NCI-H2196 treated with DMSO at 0.1 percent for 48 hours (cell line): ENCODE results near the gene PLD1.
A peak's percentile ranks its signal among the peaks of the same experiment; 100 is the strongest.
"Not testable (repeated sequence)": the region's sequence is repeated elsewhere in the genome, so short reads cannot be mapped to it uniquely, and the experiment has no call there.

ENCODE experiments used
- DNase-seq: peaks from one replicate; lab custom pipeline; 2025; ENCODE audit not compliant: unreplicated experiment; lab: John Stamatoyannopoulos, UW

Gene PLD1

DNA sequence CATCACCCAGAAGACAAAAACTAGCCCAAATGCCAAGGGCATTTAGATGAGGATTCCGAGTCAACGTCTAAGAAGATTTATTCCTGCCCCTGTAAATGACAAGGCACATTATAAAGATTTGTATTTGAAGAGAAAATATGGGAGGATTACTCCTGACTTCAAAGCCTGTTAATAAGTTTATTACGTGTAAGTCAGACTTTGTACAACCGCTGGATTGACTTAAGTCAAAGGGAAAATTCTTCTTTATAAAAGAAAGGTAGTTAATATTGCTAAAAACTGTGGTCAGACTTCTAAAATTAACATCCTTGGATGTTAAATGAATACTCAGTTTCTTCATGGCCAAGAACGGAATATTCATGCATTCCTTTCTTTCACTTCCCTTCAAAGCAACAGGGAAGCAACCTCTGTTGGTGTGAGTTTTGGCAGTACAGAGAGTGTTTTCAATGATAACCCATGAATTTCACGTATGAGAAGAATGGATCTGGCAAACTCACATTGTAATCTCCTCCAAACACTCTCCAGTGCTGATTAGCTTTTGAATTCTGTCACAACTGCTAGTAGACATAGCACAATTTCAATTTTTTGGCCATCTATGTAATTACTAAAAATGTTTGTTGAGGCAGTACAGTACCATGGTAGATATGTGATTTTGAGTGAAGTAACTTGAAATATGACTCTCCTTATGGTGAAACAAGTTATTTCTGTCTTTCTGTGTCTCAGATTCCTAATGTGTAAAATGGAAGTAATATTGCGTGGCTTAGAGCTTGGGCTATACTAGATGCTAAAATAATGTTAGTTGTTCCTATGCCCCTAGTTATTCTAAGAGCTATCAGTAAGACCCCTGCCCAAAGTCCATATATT lies 62.0 kb downstream of the PLD1 start:
- no peak for DNase-seq

DNA sequence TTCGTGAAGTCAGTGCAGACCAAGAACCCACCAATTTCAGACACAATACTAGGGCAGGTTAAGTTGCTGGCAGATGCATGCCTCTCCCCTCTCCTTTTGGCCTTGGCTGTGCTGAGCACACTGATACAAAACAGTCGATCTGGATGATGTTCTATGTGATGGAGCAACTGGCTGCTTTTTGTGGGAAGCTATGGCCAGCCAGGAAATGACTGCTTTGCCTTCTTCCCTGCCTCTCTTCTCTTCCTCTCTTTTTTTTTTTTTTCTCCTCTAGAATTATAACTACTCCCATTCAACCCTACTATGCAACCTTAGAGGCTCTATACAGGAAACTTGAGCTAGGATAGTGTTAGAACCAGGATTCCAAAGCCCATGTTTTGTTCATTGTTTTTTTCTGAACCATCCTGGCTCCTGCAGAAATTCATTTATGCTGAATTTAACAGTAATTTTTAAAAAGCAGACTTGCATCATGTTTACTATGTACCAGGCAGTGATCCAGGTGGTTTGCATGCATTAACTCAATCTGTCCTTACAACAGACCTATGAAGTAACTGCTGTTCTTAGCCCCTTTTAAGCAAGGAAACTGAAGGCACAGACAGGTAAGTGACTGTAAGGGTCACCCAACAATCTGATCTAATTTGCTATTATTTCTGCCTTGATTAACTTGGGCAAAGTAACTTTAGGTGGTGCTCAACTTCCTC lies 62.9 kb downstream of the PLD1 start:
- no peak for DNase-seq

DNA sequence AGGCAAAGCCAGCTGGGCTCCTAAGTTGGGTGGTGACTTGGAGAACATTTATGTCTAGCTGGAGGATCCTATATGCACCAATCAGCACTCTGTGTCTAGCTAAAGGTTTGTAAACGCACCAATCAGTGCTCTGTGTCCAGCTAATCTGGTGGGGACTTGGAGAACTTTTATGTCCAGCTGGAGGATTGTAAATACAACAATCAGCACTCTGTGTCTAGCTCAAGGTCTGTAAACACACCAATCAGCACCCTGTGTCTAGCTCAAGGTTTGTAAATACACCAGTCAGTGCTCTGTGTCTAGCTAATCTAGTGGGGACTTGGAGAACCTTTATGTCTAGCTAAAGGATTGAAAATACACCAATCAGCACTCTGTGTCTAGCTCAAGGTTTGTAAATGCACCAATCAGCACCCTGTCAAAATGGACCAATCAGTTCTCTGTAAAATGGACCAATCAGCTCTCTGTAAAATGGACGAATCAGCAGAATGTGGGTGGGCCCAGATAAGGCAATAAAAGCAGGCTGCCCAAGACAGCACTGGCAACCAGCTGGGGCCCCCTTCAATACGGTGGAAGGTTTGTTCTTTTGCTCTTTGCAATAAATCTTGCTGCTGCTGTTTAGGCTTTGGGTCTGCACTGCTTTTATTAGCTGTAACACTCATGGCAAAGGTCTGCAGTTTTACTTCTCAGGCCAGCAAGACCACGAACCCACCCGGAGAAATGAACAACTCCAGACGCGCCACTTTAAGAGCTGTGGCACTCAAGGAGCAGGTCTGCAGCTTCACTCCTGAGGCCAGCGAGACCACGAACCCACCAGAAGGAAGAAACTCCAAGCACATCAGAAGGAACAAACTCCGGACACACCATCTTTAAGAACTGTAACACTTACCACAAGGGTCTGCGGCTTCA lies 63.7 kb downstream of the PLD1 start:
- DNase-seq, result not testable (repeated sequence)

DNA sequence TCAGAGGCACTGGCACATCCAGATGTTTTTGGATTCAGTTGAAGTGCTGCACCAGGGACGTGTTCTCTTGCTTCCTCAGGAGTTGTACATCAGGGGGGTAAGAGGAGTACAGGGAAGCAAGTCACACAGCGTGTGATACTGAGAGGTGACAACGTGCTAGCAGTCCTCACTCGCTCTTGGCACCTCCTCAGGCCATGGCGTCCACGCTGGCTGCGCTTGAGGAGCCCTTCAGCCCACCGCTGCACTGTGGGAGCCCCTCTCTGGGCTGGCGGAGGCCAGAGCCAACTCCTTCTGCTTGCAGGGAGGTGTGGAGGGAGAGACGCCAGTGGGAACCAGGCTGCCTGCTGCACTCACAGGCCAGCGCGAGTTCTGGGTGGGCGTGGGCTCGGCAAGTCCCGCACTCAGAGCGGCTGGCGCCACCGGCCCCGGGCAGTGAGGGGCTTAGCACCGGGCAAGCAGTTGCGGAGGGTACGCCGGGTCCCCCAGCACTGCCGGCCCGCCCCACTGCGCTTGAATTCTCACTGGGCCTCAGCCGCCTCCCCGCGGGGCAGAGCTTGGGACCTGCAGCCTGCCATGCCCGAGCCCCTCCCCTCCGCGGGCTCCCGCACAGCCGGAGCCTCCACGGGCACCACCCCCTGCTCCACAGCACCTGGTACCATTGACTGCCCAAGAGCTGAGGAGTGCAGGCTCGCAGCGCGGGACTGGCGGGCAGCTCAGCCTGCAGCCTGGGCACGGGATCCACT lies 64.5 kb downstream of the PLD1 start:
- no peak for DNase-seq

DNA sequence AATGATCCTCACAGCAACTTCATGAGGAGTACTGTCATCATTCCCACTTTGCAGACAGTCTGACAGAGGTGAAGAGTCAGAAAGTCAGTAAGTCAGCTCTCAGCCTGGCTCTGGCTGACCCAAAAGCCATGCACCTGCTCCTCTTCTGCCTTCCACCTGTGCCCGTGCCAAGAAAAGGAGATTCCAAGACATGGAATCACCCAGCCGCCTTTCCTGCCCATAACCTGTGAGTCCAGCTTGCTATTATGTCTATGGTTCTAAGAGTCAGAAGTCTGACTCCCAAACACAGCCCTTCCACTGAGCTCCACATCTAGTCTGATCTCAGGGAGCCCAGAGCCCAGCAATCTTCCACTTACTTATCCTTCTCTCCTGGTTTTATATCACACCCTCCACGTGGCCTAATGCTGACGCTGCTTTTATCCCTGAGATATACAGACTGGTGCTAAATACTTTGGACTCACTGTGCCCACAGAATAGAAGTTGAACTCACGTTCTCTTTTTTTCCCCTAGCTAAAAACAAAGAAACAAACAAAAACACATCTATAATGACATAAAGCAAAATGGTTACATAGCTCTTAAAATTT lies 66.0 kb downstream of the PLD1 start:
- no peak for DNase-seq

DNA sequence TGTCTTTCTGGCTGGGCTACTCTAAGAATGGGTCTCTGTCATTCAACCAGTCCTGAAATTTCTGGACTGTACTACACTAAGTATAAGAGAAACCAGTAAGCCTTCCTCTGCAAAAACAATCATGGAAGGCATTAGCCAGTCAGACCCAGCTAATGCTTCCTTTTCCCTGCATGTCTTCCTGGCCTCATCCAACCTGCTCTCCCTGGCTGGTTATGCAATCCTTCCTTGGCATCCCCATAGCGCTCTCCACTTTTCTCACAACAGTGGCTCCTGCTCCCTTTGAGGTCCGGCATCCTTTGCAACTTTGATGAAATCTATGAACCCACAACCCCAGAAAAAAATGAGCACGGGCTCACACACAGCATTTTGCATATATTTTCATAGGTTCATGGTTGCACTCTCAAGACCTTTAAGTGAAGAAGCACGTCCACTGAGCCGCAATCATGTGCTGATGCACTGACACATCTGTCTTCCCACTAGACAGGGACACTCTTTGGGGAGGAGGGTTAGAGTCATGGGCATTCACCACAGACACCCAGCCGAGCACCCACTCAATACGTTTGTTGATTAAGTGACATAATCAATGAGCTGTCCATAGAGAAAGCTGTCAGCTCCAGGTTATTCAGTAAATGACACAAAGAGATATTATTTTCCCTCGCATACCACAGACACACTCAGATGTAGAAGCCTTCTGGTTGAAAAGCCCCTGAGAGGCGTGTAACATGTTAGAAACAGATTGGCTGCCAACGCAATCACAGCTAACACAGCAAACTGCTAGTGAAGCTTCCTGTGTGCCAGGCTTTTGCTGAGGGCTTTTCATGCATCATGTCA lies 66.7 kb downstream of the PLD1 start:
- DNase-seq, result no peak

DNA sequence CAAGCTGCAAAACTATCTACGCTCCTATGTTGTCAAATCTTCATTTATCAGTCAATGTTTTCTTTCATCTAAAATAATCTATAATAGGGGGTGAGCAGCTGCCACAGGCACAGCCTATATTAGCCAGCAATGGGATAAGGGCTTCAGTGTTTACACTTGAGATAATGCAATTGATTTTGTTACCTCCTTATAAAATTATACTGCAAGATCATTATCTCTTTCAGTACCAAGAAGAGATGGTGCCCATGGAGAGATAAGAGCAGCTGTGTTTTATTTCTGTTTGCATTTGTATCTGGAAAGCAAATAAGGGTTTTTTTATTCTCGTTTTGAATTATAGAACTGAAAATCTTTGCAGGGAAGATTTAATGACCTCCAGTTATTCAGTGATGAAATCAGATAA lies 68.9 kb downstream of the PLD1 start:
- DNase-seq, result peak; percentile 82

DNA sequence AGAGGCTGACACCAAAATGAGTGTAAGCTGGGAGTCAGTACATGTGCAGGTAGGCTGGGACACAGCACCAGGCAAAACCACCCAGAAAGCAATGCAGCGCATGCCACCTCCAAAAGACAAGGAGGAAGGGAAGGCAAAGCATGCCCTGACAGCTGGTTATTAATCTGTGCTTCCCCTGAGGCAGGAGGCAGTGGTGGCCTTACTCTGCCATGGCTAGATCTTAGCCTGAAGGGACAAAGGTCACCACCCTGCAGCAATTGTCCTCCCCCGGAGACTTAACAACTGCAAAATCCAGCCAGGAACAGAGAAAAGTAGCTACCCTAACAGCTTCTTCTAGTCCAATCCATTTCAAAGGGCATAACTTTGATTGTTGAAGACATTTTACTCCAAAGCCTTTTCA lies 73.7 kb downstream of the PLD1 start:
- DNase-seq, result no peak

DNA sequence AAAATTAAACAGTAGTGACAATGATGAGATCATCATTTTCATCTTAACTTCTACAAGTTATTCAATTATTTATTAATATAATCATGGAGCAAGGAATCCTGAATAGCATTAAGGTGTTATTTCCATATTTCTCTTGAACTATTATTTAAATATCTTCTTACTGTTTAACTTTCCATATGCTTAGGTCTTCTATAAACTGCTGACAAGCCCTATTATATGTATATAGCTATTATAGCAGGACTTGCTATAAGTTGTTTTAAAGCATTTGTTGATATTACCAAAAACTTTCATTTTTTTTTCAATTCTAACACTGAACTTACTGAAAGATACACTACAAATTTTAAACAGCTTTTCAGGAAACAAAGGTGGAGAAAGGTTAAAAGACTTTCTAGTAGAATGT lies 76.7 kb downstream of the PLD1 start:
- no peak for DNase-seq

DNA sequence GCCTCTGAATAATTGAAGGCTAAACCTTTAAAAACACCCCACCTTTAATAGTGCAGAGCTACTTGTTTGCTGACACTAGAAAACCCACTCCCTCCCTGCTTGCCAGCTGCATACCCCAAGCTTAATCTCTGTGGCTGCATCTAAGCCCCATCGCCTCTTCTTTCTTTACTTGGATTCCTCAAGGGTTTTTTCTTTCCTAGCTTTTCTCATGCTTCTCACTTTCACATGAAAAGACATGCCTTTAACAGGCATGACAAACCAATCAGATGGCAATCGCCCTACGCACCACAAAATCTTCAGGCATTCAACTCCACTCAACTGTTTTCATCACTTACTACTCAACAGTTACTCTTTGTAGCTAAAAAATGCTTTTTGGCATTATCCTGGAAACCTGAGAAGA lies 77.5 kb downstream of the PLD1 start:
- no peak for DNase-seq

DNA sequence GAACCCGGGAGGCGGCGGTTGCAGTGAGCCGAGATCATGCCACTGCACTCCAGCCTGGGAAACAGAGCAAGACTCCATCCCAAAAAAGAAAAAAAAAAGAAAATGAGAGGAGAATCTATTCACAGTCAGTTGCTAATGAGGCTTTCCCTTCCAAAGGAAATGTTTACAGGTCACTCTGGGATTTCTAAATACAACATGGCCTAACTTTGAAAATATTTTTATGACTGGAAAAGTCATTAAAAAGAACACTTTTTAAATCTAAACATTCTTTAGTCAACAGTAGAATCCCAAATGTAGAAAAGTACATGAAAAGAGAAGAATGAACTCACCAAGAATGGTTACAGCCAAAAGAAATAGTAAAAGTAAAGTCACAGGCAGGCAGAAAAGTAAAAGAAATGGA lies 78.6 kb downstream of the PLD1 start:
- no peak for DNase-seq

DNA sequence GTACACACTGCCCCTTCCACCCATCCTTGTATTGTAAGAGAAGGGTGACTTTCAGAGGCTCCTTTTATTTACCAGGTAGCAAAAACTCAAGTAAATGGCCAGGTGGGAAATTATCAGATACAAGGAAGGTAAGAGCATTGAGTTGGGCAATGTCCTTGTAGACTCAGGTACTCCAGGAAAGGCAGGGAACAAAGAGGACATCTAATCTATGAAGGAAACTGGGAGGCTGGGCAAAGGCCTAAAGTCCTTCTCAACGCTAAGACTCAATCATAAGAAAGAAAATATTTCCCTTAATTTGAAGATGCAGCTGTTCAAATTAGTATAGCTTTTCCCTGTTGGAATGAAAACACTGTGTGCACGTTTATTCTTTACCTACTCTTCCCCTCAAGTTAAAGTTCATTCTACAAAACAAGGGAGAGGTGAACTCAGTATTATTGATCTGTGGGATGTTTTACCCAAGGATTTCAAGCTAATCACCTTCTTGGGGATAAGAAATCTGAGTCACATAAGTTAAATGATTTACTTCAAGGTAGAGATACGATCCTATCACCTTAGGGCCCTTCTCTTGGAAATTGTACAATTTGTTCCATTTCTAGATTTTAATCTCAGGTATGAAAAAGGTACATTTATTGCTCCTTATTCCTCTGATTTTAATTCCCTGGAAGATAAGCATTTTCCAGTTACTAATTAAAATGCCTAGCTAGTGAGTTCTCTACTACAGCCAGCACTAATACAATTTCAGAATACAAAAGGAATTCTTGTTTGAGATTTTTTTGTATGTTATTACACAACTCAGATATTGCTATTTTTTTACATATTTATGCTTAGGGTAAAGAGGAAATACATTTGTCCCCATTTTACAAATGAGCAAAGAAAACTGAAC lies 80.6 kb downstream of the PLD1 start:
- DNase-seq, result no peak

DNA sequence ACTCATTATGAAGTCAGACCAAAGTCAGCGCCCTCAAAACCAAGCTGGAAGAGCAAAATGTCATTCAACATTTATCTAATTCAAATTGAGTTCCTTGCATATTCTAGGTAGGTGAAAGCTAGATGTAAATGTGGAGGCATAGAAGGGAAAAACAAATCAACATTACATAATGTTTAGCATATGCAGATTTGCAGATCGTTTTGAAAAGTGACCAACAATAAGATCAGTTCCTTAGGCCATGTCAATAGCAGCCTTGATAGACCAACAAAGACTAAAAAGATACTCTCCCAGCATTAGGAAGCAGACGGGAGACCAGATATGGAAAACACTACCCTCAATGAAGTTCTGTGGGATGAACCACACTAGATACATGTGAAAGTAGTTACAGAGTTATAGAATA lies 83.0 kb downstream of the PLD1 start:
- no peak for DNase-seq

DNA sequence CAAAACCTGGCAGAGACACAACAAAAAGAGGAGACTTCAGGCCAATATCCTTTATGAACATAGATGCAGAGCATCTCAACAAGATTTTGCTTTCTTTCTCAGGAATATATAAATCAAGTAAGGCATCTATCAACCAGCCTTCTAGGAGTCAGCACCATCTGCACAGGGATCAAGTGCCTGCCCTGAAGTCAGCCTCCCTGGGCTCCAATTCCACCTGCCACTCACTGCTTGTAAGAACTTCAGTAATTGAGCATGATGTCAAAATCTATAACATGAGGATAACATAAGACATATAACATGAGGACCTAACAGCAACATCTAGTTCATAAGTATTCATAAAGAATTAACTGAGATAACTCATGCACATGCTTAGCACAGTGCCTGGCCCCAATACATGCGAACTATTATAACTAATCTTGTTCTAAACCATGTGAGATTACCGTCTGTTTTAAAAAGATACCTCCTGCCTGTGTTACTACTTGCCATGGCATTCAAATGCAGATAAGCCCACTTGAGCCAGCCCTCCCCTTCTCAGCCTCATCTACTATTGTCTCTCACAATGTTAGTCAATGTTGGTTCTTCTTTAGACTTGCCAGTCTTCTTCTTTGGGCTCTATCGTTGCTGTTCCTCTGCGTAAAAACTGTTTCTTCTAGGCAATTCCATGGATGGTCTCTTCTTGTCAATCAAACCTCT lies 91.6 kb downstream of the PLD1 start:
- DNase-seq, result no peak

DNA sequence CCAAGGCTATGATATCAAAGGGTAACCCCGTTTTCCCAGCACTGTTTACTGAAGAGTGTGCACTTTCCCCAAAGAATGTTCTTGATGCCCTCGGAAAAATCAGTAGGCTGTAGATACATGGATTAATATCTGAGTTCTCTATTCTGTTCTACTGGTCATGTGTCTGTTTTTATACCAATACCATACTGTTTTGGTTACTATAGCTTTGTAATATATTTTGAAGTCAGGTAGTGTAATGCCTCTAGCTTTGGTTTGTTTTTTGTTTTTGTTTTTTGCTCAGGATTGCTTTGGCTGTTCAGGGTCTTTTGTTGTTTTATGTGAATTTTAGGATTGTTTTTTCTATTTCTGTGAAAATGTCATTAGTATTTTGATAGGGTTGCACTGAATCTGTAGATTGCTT lies 95.1 kb downstream of the PLD1 start:
- DNase-seq, result no peak

DNA sequence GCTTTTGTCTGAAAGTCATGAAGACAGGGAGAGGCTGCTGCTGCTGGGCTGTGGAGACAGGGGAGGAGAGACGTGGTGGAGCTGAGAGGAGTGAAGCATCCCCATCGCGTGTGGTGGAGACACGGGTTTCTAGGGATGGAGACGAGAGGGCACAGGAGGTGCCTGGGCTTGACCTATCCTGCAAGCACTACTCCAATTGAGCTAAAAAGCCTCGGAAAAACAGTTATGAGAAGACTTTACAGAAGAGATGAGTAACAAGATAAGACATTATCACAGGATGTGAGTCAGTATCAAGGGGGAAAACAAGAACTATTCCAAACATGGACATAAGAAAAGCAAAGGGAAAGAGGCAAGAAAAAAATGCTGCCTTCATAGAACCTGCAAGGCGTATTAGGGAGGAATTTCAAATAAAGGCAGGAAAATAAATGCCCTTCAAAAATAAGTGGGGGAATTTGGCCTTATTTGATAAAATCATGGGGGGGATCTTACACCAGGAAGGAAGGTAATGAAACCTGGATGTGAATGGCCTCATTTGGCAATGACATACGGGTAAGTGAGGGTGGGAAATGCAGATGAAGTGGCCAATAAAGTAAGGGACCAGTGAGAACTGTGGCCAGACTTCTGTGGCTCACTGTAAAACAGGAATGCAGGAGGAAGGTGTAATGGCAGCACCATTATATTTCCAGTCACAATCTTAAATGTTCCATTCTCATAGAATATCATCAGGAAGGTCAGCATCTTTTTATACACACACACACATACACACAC lies 97.9 kb downstream of the PLD1 start:
- DNase-seq, result no peak

DNA sequence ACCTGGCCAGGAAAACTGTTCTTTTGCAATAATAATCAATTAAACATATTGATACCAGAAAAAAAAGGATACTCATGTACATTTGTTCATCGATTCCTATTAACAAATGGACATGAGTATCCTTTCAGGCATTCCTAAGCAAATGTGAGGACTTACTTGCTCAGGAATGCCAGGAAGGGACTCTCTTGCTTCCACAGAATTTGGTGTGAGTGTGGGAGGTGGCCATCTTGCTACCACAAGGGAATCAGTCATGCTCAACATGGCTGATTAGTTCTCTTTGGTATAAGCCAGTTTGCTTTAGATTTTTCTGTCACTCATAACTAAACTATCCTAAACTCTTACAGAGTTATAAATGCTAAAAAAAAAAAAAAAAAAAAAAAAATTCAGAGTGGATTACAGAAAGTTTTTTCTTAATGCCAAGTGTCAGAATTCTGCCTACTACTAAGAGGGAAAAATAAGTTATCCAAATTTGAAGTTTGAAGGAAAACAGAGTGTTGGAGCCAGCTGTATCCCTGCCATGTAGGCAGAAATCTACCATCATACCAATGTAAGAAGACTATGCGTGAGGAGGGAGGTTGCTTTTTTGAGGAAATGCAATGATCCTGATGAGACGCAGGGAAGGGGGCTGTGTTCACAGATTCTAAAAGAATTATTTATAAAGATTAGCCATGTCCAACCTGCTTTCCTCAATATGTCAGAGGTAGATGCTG lies 98.7 kb downstream of the PLD1 start:
- DNase-seq, result no peak
